ENCODE data around the gene LRP10.
A peak's percentile ranks its signal among the peaks of the same experiment; 100 is the strongest.

The LRP10 gene

DNA sequence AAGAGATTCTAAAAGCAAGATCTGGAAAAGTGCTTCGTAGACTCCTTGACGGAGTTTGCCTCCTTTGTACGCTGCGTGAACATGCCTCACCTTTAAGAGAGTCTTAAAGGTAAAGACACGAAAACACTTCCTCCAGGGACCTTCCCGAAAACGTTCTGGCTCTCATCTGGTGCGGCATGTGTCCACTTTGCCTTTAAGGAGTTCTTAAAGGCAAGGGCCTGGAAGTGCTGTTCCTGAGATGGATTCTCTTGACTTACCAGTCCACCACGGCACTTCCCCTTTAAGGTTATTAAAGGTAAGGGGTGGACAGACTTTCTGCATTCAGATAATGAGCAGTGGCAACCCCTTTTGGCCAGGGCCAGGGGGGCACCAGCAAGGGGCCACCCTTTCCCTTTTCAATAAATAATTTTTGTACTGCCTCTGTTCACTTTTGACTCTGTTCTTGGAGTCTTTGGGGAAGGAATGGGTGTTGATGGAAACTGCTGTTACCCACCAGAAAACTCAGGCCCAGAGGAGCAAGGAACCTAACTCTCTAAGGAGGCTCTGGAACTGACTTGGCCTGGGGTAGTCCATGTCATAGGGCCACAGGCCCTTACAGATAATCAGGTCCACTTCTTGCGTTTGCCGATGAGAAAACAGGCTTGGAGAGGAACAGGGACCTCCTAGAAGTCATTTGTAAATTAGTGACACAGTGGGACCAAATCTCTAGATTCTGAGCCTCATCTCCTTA, 15.9 kb downstream of the LRP10 start:
- Mint-ChIP-seq H3K27ac (peak overlapping the region; percentile 93), H3K27me3 (no peaks in the 10 kb centered on the region), H3K4me3 (peak overlapping the region; percentile 92), H3K9me3 (no peaks in the 10 kb centered on the region), H3K36me3 (no peaks in the 10 kb centered on the region), H3K4me1 (peaks cover 65% of the 10 kb centered on the region)

DNA sequence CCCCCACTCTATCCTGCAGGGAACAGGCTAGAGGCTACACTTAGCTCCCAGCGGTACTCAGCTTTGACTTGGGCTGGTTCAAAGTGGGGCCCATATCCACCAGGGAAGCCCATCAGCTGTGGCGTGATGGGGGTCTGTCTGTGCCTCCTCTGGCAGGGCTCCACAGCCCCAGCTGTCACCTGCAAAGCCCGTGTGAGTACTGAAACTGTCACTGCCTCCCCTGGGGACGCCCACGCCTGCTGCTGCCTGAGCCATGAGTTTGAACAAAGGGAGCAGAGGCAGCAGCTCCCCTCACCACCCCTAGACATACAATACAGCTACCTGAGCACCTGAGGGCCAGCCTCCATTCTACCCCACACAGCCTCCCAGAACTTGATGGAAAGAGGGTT, 16.4 kb downstream of the LRP10 start:
- no peaks in the 10 kb centered on the region for H3K27me3 Mint-ChIP-seq
- peaks cover 59% of the 10 kb centered on the region for H3K4me1 Mint-ChIP-seq
- H3K36me3 Mint-ChIP-seq: no peaks in the 10 kb centered on the region
- peak overlapping the region; percentile 93 for H3K27ac Mint-ChIP-seq
- H3K9me3 Mint-ChIP-seq: no peaks in the 10 kb centered on the region
- H3K4me3 Mint-ChIP-seq: peak overlapping the region; percentile 92

DNA sequence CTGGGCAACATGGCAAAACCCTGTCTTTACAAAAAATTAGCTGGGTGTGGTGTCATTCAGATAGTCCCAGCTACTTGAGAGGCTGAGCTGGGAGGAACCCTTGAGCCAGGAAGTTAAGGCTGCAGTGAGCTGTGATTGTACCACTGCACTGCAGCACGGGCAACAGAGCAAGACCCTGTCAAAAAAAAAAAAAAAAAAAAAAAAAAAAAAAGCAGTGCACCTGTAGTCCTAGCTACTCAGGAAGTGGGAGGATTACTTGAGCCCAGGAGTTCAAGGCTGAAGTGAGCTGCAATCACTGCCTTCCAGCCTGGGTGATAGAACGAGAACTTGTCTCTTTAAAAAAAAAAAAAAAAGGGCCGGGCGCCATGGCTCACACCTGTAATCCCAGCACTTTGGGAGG, 17.1 kb downstream of the LRP10 start:
- Mint-ChIP-seq H3K27me3 (no peaks in the 10 kb centered on the region), H3K36me3 (peaks cover 2% of the 10 kb centered on the region), H3K4me1 (peaks cover 54% of the 10 kb centered on the region), H3K9me3 (no peaks in the 10 kb centered on the region), H3K4me3 (no peak overlapping the region), H3K27ac (no peak overlapping the region)

DNA sequence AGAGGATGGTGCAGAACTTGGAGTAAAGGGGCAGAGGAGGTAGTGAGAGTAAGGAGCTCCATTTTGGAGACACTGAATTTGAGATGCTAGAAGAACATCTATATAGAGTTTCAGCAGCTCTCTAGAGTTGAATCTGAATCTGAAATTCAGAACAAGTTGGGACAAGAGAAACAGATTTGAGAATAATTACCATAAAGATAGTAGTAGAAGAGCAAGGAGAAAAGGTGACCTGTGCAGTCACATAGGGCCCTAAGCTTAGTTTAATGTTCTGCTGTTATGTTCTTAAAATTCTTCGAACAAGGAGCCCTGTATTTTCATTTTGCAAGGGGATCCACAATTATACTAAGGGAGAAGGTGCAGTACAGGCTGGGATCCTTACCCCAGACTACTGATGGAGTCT, 18.9 kb downstream of the LRP10 start:
- Mint-ChIP-seq H3K36me3 (peaks cover 2% of the 10 kb centered on the region), H3K27me3 (no peaks in the 10 kb centered on the region), H3K4me3 (no peak overlapping the region), H3K9me3 (no peaks in the 10 kb centered on the region), H3K27ac (no peak overlapping the region), H3K4me1 (peaks cover 40% of the 10 kb centered on the region)

DNA sequence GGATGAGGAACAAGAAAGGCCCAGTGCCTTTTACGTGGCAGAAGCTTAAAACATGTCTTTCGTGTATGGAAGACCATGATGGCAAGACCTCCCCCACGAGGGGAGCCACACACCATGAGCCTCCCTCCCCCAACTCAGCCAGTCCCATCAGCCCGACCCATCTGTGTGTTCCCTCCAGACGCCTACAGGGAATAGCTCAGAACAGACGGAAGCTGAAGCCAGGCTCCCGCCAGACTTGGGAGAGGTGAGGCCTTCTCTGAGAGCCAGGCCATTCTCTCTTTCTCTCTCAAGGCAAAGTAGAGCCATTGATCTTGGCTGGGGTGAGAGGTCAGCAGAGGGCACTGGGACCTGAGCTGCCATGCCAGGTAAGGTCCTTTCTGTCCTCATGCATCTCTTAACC, 20.9 kb downstream of the LRP10 start:
- Mint-ChIP-seq H3K9me3 (no peaks in the 10 kb centered on the region), H3K27ac (no peak overlapping the region), H3K36me3 (peaks cover 2% of the 10 kb centered on the region), H3K4me1 (peaks cover 26% of the 10 kb centered on the region), H3K4me3 (no peak overlapping the region), H3K27me3 (no peaks in the 10 kb centered on the region)

DNA sequence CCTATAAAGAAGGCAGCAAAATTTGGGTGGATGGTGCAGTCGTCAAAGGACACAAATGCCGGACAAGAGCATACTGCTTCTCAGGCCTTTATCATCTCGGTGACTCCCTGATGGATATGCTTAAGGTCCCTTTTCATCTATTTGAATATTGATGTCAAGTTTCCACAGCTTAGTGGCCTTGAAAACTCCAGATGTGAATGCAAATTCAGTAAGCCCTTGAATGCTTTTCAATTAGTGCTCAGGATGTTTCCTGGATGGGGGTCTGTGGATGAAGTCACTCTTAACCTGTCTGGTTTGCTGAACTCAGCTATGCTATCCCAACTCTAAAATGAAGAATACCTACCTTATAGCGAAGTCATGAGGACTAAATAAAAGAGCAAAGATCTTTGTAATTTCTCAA, 22.2 kb downstream of the LRP10 start:
- H3K27me3 Mint-ChIP-seq: no peaks in the 10 kb centered on the region
- no peaks in the 10 kb centered on the region for H3K9me3 Mint-ChIP-seq
- H3K4me3 Mint-ChIP-seq: no peak overlapping the region
- no peak overlapping the region for H3K27ac Mint-ChIP-seq
- H3K4me1 Mint-ChIP-seq: peaks cover 22% of the 10 kb centered on the region
- H3K36me3 Mint-ChIP-seq: peaks cover 3% of the 10 kb centered on the region

DNA sequence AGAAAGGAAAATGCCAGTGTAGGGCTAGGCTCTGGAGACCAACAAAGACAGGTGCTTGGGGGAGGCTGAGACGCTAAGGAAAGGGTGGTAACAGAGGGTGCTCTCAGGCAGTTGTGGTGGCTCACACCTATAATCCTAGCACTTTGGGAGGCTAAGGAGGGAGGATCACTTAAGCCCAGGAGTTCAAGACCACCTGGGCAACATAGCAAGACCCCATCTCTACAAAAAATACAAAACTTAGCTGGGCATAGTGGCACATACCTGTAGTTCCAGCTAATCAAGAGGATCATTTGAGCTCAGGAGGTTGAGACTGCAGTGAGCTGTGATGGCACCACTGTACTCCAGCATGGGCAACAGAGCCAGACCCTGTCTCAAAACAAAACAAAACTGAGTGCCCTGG, 23.9 kb downstream of the LRP10 start:
- H3K36me3 Mint-ChIP-seq: peaks cover 5% of the 10 kb centered on the region
- no peaks in the 10 kb centered on the region for H3K27me3 Mint-ChIP-seq
- no peak overlapping the region for H3K27ac Mint-ChIP-seq
- H3K9me3 Mint-ChIP-seq: no peaks in the 10 kb centered on the region
- peaks cover 15% of the 10 kb centered on the region for H3K4me1 Mint-ChIP-seq
- no peak overlapping the region for H3K4me3 Mint-ChIP-seq

DNA sequence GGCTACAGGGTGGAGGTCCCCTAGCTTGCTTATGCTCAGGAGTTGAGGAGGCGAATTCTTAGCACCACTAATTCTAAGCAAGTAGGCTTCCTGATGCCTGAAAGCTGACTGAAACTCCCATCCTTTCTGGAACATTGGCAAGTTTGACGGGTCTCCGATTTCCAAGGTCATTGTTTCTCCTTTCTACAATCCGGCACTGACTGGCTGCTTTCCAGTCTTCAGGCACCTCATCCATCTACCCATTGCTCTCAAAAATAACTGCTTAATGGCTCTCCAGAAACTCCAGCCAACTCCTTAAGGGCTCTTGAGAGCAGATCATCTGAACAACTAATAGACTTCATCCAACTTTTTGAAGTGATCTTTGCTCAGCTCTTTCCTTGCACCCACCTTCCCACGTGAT, 24.8 kb downstream of the LRP10 start:
- Mint-ChIP-seq H3K9me3 (no peaks in the 10 kb centered on the region), H3K27me3 (no peaks in the 10 kb centered on the region), H3K27ac (no peak overlapping the region), H3K4me1 (peaks cover 15% of the 10 kb centered on the region), H3K36me3 (peaks cover 5% of the 10 kb centered on the region), H3K4me3 (no peak overlapping the region)

DNA sequence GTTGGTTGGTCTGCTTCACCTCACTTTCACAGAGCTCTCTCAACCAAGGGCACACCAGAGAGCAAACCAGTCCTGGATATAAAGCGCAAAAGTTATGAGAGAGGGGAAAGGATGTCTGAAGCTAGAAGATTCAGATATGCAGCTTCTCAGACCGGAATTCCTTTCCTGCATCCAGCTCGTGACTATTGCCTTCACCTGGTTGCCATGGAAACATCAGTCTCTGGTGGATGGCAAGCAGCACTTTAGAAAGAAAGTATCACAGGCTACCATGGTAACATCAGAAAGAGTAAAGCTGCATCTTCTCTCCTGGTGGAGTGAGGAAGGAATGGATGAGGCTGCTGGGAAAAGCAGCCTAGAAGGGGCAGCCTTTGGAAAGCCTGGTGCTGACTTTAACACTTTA, 25.2 kb downstream of the LRP10 start:
- peaks cover 5% of the 10 kb centered on the region for H3K36me3 Mint-ChIP-seq
- H3K4me1 Mint-ChIP-seq: peaks cover 15% of the 10 kb centered on the region
- H3K4me3 Mint-ChIP-seq: no peak overlapping the region
- H3K27ac Mint-ChIP-seq: no peak overlapping the region
- H3K9me3 Mint-ChIP-seq: no peaks in the 10 kb centered on the region
- no peaks in the 10 kb centered on the region for H3K27me3 Mint-ChIP-seq

DNA sequence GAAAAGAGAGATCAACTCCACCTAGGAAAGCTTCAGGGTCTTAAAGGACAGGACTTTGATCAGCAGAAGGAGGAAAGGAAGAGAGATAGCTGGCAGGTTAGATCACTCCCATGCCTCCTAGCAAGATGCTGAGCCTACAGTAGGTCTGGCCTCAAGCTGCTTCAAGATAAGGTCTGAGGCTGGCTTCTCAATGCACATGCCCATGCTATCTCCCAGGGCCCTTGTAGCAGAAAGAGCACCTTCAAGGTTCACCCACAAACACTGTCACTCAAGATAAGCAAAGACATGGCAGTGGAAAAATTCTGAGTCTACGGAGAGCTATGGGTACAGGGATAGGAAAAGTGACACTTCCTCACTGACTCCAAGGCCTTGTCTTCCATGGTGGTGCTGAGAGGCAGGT, 25.8 kb downstream of the LRP10 start:
- H3K4me1 Mint-ChIP-seq: peaks cover 15% of the 10 kb centered on the region
- peaks cover 5% of the 10 kb centered on the region for H3K36me3 Mint-ChIP-seq
- no peaks in the 10 kb centered on the region for H3K27me3 Mint-ChIP-seq
- peak overlapping the region; percentile 20 for H3K27ac Mint-ChIP-seq
- H3K9me3 Mint-ChIP-seq: no peaks in the 10 kb centered on the region
- no peak overlapping the region for H3K4me3 Mint-ChIP-seq

DNA sequence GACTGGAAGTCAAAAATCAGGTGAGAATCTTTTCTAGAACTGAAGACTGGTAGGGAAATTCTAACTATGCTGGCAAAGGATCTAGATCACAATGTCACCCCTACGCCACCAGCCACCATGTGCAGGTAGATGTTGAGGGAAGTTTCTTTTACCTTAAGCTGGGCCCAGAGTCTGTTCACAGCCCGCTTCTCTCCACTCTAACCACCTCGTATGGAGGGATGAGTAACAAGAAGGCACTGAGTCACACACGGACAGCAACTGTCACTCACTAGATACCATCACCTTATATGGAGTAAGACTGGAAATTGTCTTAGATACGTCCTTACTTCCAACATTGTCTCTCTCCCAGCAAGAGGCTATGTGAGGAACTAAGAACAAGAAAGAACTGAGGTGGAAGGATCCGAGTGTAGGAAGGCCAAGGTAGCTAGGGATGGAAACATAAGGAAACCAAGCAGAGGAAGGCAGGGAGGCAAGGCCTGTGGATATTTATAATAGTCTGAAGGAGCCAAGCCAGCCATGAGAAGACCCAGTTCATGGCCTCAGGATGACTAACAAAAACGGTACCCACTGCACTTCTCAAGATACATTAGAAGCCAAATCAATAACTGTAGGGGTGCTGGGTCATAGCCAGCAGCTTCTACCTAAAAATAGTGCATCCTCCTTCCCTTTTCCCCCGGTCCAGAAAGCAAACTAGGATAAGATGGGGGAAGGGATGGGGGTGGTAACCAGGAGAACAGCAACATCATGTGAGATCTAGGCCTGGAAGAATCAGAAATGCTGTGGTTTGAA, 27.0 kb downstream of the LRP10 start:
- Mint-ChIP-seq H3K27me3 (no peaks in the 10 kb centered on the region), H3K4me1 (peaks cover 15% of the 10 kb centered on the region), H3K27ac (peak overlapping the region; percentile 91), H3K4me3 (no peak overlapping the region), H3K36me3 (peaks cover 3% of the 10 kb centered on the region), H3K9me3 (no peaks in the 10 kb centered on the region)

DNA sequence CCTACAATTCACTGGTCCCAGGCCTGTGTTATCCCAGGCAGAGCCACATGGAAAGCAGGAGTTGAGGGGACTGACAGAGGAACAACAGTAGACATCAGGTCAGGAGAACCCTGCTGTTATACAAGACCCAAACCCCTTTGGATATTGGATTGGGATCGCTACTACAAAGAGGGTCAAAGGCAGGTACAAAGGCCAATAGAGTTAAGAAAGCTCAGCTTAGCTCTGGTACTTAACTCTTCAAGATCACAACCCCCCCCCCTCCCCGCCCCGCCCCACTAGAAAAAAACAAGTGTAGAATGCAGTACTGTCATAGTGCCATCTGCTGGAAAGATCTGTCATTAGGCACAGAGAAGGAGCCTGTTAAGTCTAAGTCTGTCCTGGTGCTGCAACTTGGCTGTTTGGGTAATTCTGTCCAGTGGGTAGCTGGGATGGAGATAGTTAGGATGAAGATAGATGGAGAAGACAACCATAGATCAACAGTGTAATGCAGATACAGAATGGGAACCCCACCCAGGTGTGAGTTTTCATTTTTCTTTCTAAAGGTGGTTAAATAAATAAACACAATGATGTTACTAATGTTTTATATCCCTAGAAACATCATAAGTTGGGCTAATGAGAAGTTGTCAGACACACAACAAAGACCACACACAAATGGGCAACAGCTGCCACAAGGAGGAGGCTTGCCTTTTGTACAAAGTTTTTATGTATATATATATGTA, 28.7 kb downstream of the LRP10 start:
- peaks cover 10% of the 10 kb centered on the region for H3K36me3 Mint-ChIP-seq
- no peak overlapping the region for H3K27ac Mint-ChIP-seq
- no peak overlapping the region for H3K4me3 Mint-ChIP-seq
- no peaks in the 10 kb centered on the region for H3K27me3 Mint-ChIP-seq
- peaks cover 15% of the 10 kb centered on the region for H3K4me1 Mint-ChIP-seq
- no peaks in the 10 kb centered on the region for H3K9me3 Mint-ChIP-seq

DNA sequence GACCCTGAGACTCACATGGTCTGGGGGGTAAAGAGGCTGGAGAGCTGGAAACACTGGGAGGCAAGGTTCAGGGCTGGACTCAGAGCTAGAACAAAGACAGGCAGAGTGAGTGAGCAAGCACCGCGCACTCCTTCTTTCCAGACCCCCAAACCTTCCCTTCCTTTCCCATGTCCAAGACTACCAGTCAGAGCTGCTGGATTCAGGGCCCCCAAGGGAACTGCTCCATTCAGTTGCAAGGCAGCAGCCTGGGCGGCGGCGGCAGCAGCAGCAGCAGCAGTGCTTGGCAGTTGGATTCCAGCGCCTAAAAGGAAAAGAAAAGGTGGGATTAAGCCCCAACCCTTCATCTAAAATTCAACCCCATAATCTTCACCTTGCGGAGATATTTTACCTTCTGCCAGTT, 30.3 kb downstream of the LRP10 start:
- H3K9me3 Mint-ChIP-seq: no peaks in the 10 kb centered on the region
- H3K27me3 Mint-ChIP-seq: no peaks in the 10 kb centered on the region
- peaks cover 15% of the 10 kb centered on the region for H3K4me1 Mint-ChIP-seq
- H3K27ac Mint-ChIP-seq: peak overlapping the region; percentile 87
- peaks cover 15% of the 10 kb centered on the region for H3K36me3 Mint-ChIP-seq
- no peak overlapping the region for H3K4me3 Mint-ChIP-seq

DNA sequence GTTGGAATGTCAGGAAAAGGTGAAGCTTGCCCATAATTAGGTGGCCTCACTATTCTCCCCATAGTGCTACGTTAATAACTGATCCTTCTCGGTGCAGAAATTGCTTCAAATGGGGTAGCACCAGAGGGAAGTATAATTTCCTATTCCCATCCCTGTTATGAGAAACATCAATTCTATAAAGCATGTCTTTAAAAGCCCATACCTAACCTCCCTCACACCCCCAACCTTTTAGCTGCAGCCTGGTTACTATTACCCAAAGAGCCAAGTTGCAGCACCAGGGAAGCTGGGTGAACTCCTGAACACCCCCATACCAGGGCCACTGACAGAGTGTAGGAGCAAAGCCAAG, 32.2 kb downstream of the LRP10 start:
- no peaks in the 10 kb centered on the region for H3K27me3 Mint-ChIP-seq
- no peaks in the 10 kb centered on the region for H3K9me3 Mint-ChIP-seq
- H3K4me3 Mint-ChIP-seq: no peak overlapping the region
- H3K4me1 Mint-ChIP-seq: peaks cover 7% of the 10 kb centered on the region
- H3K36me3 Mint-ChIP-seq: peaks cover 13% of the 10 kb centered on the region
- H3K27ac Mint-ChIP-seq: no peak overlapping the region

DNA sequence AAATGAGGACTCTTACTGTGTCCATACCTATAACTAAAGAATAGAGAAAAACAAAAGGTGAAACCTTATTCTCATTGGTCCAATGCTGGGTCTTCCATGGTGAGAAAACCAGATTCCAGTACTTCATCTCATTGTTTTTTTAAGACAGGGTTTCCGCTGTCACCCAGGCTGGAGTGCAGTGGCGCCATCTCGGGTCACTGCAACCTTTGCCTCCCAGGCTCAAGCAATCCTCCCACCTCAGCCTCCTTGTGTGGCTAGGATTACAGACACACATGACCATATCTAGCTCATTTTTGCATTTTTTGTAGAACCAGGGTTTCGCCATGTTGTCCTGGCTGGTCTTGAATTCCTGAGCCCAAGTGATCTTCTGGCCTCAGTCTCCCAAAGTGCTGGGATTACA, 34.1 kb downstream of the LRP10 start:
- Mint-ChIP-seq H3K27ac (no peak overlapping the region), H3K4me3 (no peak overlapping the region), H3K36me3 (peaks cover 19% of the 10 kb centered on the region), H3K4me1 (peaks cover 6% of the 10 kb centered on the region), H3K27me3 (no peaks in the 10 kb centered on the region), H3K9me3 (no peaks in the 10 kb centered on the region)

DNA sequence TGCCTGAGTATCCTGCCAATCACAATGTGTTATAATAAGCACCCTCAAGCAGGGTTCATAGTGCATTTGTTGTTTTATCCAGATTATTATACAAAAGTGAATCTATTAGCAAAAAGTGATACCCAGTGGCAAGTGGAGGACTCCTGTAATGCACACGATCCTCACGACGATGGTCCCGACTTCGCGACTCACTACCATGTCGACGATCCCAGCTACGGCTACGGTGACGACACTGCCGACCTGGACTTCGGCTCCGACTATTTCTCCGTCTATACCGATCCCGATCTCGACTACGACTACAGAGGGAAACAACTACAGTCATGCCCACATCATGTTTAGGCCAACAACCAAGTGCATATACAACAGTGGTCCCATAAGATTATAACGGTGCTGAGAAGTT, 34.5 kb downstream of the LRP10 start:
- Mint-ChIP-seq H3K9me3 (no peaks in the 10 kb centered on the region), H3K27ac (no peak overlapping the region), H3K4me3 (no peak overlapping the region), H3K36me3 (peaks cover 19% of the 10 kb centered on the region), H3K4me1 (peaks cover 10% of the 10 kb centered on the region), H3K27me3 (no peaks in the 10 kb centered on the region)
